ENCODE results near the gene SLC25A30. TPM values are rescaled to one million over a fixed set of nuclear protein-coding genes. Genes with fewer than 3 reads are reported as not detected.

SLC25A30 gene
- total and polyA plus RNA-seq, 12 donors, result 3.4 to 45.6 (median 19.0) TPM

- no peak for DNase-seq
- H3K9me3 ChIP-seq (replicated peaks in 1 of 3), result no peaks in the 10 kb centered on the region
- H3K4me3 ChIP-seq, result no peak overlapping the region
- 88 to 94% (median 90%) methylated on average over 4 of the region's 4 CpGs for WGBS, 4 donors
- intact Hi-C loops (cut with DNase I), result no loop called here
- no peak overlapping the region for H3K27ac ChIP-seq
- peaks cover 6 to 19% of the 10 kb centered on the region in 2 donors for H3K4me1 ChIP-seq (replicated peaks in 1 of 2)
- peaks cover 0 to 49% of the 10 kb centered on the region in 2 donors for H3K36me3 ChIP-seq (replicated peaks in 1 of 2)
- no peak for TF ChIP-seq POLR2A (IDR thresholded peaks at IDR 0.05)
- no peak for TF ChIP-seq CTCF (IDR thresholded peaks at IDR 0.05)
- no peaks in the 10 kb centered on the region for H3K27me3 ChIP-seq
These were observed 19.3 kb downstream of the SLC25A30 start for GRCh38 chr13:45398877-45399276.

GRCh38 chr13:45396533-45397095, 21.6 kb downstream of the SLC25A30 start:
- TF ChIP-seq POLR2A (IDR thresholded peaks at IDR 0.05) (no peak), CTCF (IDR thresholded peaks at IDR 0.05) (no peak)
- Histone ChIP-seq H3K9me3 (replicated peaks in 1 of 3) (no peaks in the 10 kb centered on the region), H3K4me1 (replicated peaks in 1 of 2) (peaks cover 6 to 19% of the 10 kb centered on the region in 2 donors), H3K27me3 (no peaks in the 10 kb centered on the region), H3K36me3 (replicated peaks in 1 of 2) (peaks cover 0 to 34% of the 10 kb centered on the region in 2 donors), H3K27ac (peak overlapping the region in 4 of 5 donors; percentile 10 to 62 (median 56)), H3K4me3 (no peak overlapping the region)
- intact Hi-C loops (cut with DNase I), result no loop called here
- no peak for DNase-seq
- WGBS, 4 donors, result 59 to 71% (median 67%) methylated on average over 9 of the region's 9 CpGs

GRCh38 chr13:45393941-45394570, 24.1 kb downstream of the SLC25A30 start:
- Histone ChIP-seq H3K4me1 (replicated peaks in 1 of 2) (peaks cover 6 to 19% of the 10 kb centered on the region in 2 donors), H3K27me3 (no peaks in the 10 kb centered on the region), H3K27ac (no peak overlapping the region), H3K36me3 (replicated peaks in 1 of 2) (peaks cover 0 to 16% of the 10 kb centered on the region in 2 donors), H3K9me3 (replicated peaks in 1 of 3) (no peaks in the 10 kb centered on the region), H3K4me3 (no peak overlapping the region)
- DNase-seq, result peak in 5 of 7 donors; percentile 35 to 73 (median 62)
- intact Hi-C loops (cut with DNase I), result no loop called here
- no peak for TF ChIP-seq POLR2A (IDR thresholded peaks at IDR 0.05)
- peak in 5 of 6 experiments; percentile 36 to 60 (median 39) for TF ChIP-seq CTCF (IDR thresholded peaks at IDR 0.05)
- WGBS, 4 donors, result 46 to 50% (median 48%) methylated on average over 4 of the region's 4 CpGs

GRCh38 chr13:45392811-45393210, 25.4 kb downstream of the SLC25A30 start:
- WGBS, 4 donors, result 55 to 71% (median 60%) methylated on average over 3 to 5 of the region's 5 CpGs
- Histone ChIP-seq H3K4me3 (no peak overlapping the region), H3K36me3 (replicated peaks in 1 of 2) (peaks cover 0 to 10% of the 10 kb centered on the region in 2 donors), H3K4me1 (replicated peaks in 1 of 2) (peaks cover 6 to 19% of the 10 kb centered on the region in 2 donors), H3K9me3 (replicated peaks in 1 of 3) (no peaks in the 10 kb centered on the region), H3K27ac (no peak overlapping the region), H3K27me3 (no peaks in the 10 kb centered on the region)
- TF ChIP-seq CTCF (IDR thresholded peaks at IDR 0.05), result no peak
- no peak for TF ChIP-seq POLR2A (IDR thresholded peaks at IDR 0.05)
- DNase-seq, result no peak
- intact Hi-C loops (cut with DNase I), result no loop called here
